CD4-positive, alpha-beta T cell treated with Interferon gamma for 1 hour (primary cell): ENCODE data around the gene SEMA3A.

Source experiments
- DNase-seq: peaks from one replicate; pipeline ENCODE4 v3.0.0-alpha.2; 2020

Gene SEMA3A

DNA sequence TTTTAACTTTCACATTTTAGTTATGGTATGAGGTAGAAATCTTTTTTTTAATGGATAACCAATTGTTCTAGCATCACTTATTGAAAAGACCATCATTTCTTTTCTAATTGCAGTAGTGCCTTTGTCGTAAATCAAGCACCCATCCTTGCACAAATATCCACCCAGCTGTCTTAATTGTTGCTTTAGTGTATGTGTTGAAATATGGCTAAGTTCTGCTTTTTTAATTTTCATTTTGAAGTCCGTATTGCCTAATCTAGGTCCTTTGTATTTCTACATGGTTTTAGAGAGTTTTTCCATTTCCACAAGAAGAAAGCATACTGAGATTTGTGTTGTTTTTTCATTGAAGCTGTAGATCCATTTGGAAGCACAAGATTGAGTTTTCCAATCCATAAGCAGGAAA lies 286.1 kb downstream of the SEMA3A start:
- no peak for DNase-seq
